ENCODE data around the gene AFM.

DNA sequence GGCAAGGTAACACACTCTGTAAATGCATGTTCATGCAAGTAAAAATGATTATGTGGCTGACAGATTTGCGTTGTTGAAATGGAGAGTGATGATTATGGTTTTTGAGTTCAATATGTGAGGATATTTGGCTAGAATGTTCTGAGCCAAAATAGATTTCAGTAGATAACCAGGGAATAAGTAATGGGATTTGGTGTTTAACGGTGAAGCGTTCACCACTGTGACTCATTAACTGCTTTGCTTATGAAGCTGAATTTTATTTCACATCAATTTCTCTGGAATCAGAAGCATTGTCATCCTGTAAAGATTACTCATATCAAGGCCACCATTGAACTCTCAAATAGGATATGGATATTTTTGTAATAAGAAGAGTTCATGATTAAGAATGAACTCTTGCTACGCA is 33.9 kb upstream of the AFM start:
- TF ChIP-seq CTCF (IDR thresholded peaks at IDR 0.05) (no peak), POLR2A (IDR thresholded peaks at IDR 0.05) (no peak)
